HepG2 (cell line): Measurements from ENCODE around the gene NAPG. TPM values are rescaled to one million over a fixed set of nuclear protein-coding genes. Genes with fewer than 3 reads are reported as not detected.

Source experiments
- CTCF ChIP-seq: sonication (generic); formaldehyde crosslinking; IDR thresholded peaks from 2 replicates; pipeline ENCODE4 v1.5.0; 2020; ENCODE audit warnings: mild to moderate bottlenecking, missing genetic modification reagents, moderate library complexity
- DMTF1 ChIP-seq: sonication (generic); formaldehyde crosslinking; IDR thresholded peaks from 2 replicates; pipeline ENCODE4 v1.4.0; 2020; ENCODE audit warnings: mild to moderate bottlenecking, missing genetic modification reagents
- HNRNPL ChIP-seq: fragments of 200-400 bp; formaldehyde crosslinking; IDR thresholded peaks from 2 replicates; pipeline ENCODE4 v1.6.1; 2017; ENCODE audit warnings: mild to moderate bottlenecking, low read depth, low read length
- HOXA7 ChIP-seq: sonication (generic); formaldehyde crosslinking; IDR thresholded peaks from 2 replicates; pipeline ENCODE4 v1.8.1; 2022; ENCODE audit warnings: mild to moderate bottlenecking, missing genetic modification reagents, moderate library complexity
- ISL2 ChIP-seq: sonication (generic); formaldehyde crosslinking; IDR thresholded peaks from 2 replicates; pipeline ENCODE4 v1.5.0; 2020; ENCODE audit warnings: missing genetic modification reagents
- KLF13 ChIP-seq: sonication (generic); formaldehyde crosslinking; IDR thresholded peaks from 2 replicates; pipeline ENCODE4 v1.4.0; 2020; ENCODE audit warnings: mild to moderate bottlenecking, missing genetic modification reagents
- MIXL1 ChIP-seq: IDR thresholded peaks from 2 replicates; pipeline ENCODE4 v1.6.1; 2016
- NAIF1 ChIP-seq: sonication (generic); formaldehyde crosslinking; IDR thresholded peaks from 2 replicates; pipeline ENCODE4 v1.5.0; 2020; ENCODE audit warnings: mild to moderate bottlenecking, missing genetic modification reagents, borderline replicate concordance
- SIX1 ChIP-seq: sonication (generic); formaldehyde crosslinking; IDR thresholded peaks from 2 replicates; pipeline ENCODE4 v1.4.0; 2020; ENCODE audit warnings: missing genetic modification reagents, borderline replicate concordance
- SMARCE1 ChIP-seq: fragments of 450-650 bp; IDR thresholded peaks from 2 replicates; pipeline ENCODE4 v1.6.1; 2017; ENCODE audit warnings: borderline replicate concordance
- SMC3 ChIP-seq: IDR thresholded peaks from 2 replicates; pipeline ENCODE4 v1.6.1; 2011; ENCODE audit warnings: low read length, improper control_type of control experiment
- ZBTB34 ChIP-seq: sonication (generic); formaldehyde crosslinking; IDR thresholded peaks from 2 replicates; pipeline ENCODE4 v1.8.0; 2022; ENCODE audit warnings: mild to moderate bottlenecking, missing genetic modification reagents
- ZBTB7A ChIP-seq: sonication (generic); formaldehyde crosslinking; IDR thresholded peaks from 2 replicates; pipeline ENCODE4 v1.8.0; 2022; ENCODE audit warnings: mild to moderate bottlenecking, missing genetic modification reagents
- ZC3H4 ChIP-seq: sonication (generic); formaldehyde crosslinking; IDR thresholded peaks from 2 replicates; pipeline ENCODE4 v1.4.0; 2020; ENCODE audit warnings: missing genetic modification reagents, borderline replicate concordance
- ZGPAT ChIP-seq: IDR thresholded peaks from 2 replicates; pipeline ENCODE4 v1.6.1; 2016; ENCODE audit warnings: mild to moderate bottlenecking
- ZMAT3 ChIP-seq: sonication (generic); formaldehyde crosslinking; conservative IDR thresholded peaks from 2 replicates; pipeline ENCODE4 v1.7.0; 2021; ENCODE audit warnings: missing genetic modification reagents
- ZNF546 ChIP-seq: sonication (generic); formaldehyde crosslinking; conservative IDR thresholded peaks from 2 replicates; pipeline ENCODE4 v1.8.1; 2023; ENCODE audit warnings: mild to moderate bottlenecking, missing genetic modification reagents
- ZNF570 ChIP-seq: sonication (generic); formaldehyde crosslinking; IDR thresholded peaks from 2 replicates; pipeline ENCODE4 v1.4.0; 2020; ENCODE audit warnings: mild to moderate bottlenecking, missing genetic modification reagents, borderline replicate concordance
- ZNF598 ChIP-seq: sonication (generic); formaldehyde crosslinking; IDR thresholded peaks from 2 replicates; pipeline ENCODE4 v1.5.1; 2020; ENCODE audit warnings: mild to moderate bottlenecking, missing genetic modification reagents, borderline replicate concordance
- ZNF615 ChIP-seq: sonication (generic); formaldehyde crosslinking; IDR thresholded peaks from 2 replicates; pipeline ENCODE4 v1.5.0; 2020; ENCODE audit warnings: mild to moderate bottlenecking, missing genetic modification reagents, borderline replicate concordance
- ZNF800 ChIP-seq: sonication (generic); formaldehyde crosslinking; IDR thresholded peaks from 2 replicates; pipeline ENCODE4 v1.4.0; 2020; ENCODE audit warnings: missing genetic modification reagents
- polyA plus RNA-seq, 8 experiments: library from polyadenylated mRNA; depleted of rRNA in 3 of 8; stranded (reverse) in 7 of 8; unstranded in 1 of 8; fragments of >200 nt; fragmentation: Illumina TruSeq in 4 of 8; extraction: Trizol in 4 of 8; gene quantifications; 2 replicates each; pipeline versions ENCODE4 v1.2.1 to v1.2.3, GENCODE V29; 2011 to 2016; ENCODE audit warnings: low read depth in 4 of 8, missing spikeins in 1 of 8, mixed read lengths in 1 of 8; ENCODE audit not compliant: insufficient read depth in 1 of 8
- total RNA-seq, 5 experiments: library from RNA; depleted of rRNA; stranded (reverse); fragments of >200 nt; fragmentation: Illumina TruSeq; extraction: Trizol; gene quantifications; 2 replicates each; pipeline ENCODE4 v1.2.3, GENCODE V29; 2016; ENCODE audit warnings: low read depth in 1 of 5

Gene NAPG
- total and polyA plus RNA-seq, 2 of the 13 experiments (the other 11 are each of a cell fraction or from before 2014, with no cell fraction given), result 19.8 to 34.4 TPM

DNA sequence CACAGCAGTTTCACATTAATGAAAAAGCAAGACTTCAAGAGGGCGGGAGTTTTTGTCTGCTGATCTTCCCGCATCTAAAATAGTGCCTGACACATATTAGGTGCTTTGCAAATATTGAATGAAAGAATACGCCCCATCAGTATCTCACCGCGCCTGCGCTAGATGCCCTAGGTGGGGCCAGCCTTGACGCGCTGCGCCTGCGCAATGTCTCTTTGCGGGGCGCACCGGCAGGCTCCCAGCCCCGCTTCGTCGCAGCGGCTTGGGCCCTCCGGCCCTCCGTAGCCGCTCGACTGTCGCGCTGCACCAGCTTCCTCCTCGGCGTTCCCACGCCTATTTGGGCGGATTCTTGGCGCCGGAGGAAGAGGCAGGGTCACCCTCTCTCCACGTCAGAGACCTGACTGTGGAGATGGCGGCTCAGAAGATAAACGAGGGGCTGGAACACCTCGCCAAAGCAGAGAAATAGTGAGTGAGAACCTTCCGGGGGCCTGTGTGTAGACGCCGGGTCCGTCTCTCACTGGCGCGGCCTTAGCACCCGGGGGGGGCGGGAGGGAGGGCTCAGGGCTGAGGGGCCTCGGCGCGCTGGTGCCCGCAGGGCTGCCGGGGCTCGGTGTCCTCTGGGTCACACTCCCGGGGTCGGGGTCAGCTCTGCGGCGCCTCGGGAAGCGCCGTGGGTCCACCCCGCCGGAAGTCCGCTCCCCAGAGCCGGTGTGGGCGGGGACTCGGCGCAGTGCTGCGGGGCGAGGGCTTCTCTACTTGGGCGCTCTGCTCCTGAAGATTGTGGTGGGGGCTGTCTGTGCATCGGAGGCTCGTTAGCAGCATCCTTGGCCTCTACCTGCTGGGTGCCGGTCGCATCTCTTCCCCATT, at the start of gene NAPG (continued):
- peak; percentile 40; the same call in 1 of the 2 replicates for TF ChIP-seq ZGPAT (CRISPR knock-in tag)
- no peak for TF ChIP-seq KLF13 (CRISPR knock-in tag)
- TF ChIP-seq ZC3H4, result no peak
- TF ChIP-seq MIXL1 (CRISPR knock-in tag), result peak; percentile 47; the same call in 1 of the 2 replicates
- TF ChIP-seq CTCF (CRISPR knock-in tag), result no peak
- no peak for TF ChIP-seq ZBTB7A (CRISPR knock-in tag)
- TF ChIP-seq ZNF570 (CRISPR knock-in tag), result no peak
- no peak for TF ChIP-seq HOXA7 (CRISPR knock-in tag)
- TF ChIP-seq HNRNPL, result no peak
- TF ChIP-seq SIX1, result no peak
- TF ChIP-seq ZNF800 (CRISPR knock-in tag), result no peak
- no peak for TF ChIP-seq ZMAT3 (CRISPR knock-in tag)
- TF ChIP-seq NAIF1 (CRISPR knock-in tag), result 0 out of 2 replicates have a peak, but pooled peaks have one; percentile 62
- no peak for TF ChIP-seq ZNF598
- TF ChIP-seq ISL2, result peak; percentile 56
- no peak for TF ChIP-seq ZNF615
- no peak for TF ChIP-seq SMARCE1
- TF ChIP-seq DMTF1 (CRISPR knock-in tag), result no peak
- no peak for TF ChIP-seq ZBTB34 (CRISPR knock-in tag)
- TF ChIP-seq SMC3, result no peak
- TF ChIP-seq ZNF546 (CRISPR knock-in tag), result no peak
